Left colon (tissue), 2 donors: Measurements from ENCODE around the gene SGCG. TPM values are rescaled to one million over a fixed set of nuclear protein-coding genes. Genes with fewer than 3 reads are reported as not detected.
"Not testable (repeated sequence)": the region's sequence is repeated elsewhere in the genome, so short reads cannot be mapped to it uniquely, and the experiment has no call there.

Experiments used
- ATAC-seq: fragments of 200-7000 bp; cut with Tn5 transposase; one replicate; pipeline ENCODE4 v1.9.1; 2020; ENCODE audit warnings: mild to moderate bottlenecking, moderate library complexity
- DNase-seq, 2 donors: peaks; one replicate each; pipeline ENCODE4 v3.0.0-alpha.2; 2020
- intact Hi-C, 2 donors: fragments of 100-400 bp; cut with DNase I in 1 of 2; cut with micrococcal nuclease in 1 of 2; formaldehyde crosslinking; loops; one replicate each; pipeline versions ENCODE4 v1.11.2 to v1.14.0; 2022; cut with DNase I, micrococcal nuclease
- total RNA-seq, 2 donors: library from RNA; stranded (reverse); fragmentation: NEBNext Ultra II Directional; extraction: Animal tissue kit (Norgen Biotek cat#: 25700); gene quantifications; one replicate each; pipeline ENCODE4 v1.2.1, GENCODE V29; 2021
- donor health status: DM: no; HTN: no; CAD: no.
- donor health status: DM: yes; HTN: yes; CAD: no.

Gene SGCG
- total RNA-seq, 2 donors from 2014 or later = 0.36 TPM; not detected in 1

- no peak for ATAC-seq
- intact Hi-C loops = no loop called here
- DNase-seq = no peak
Observed at GRCh38 chr13:23202383-23202782, 21.6 kb downstream of the SGCG start.

- DNase-seq (no peak), ATAC-seq (no peak)
- intact Hi-C loops = no loop called here
Observed at GRCh38 chr13:23203516-23203915, 22.7 kb downstream of the SGCG start.

- no peak for ATAC-seq
- no peak for DNase-seq
- intact Hi-C loops = no loop called here
Observed at GRCh38 chr13:23205807-23206206, 25.0 kb downstream of the SGCG start.

GRCh38 chr13:23212671-23213070, 31.9 kb downstream of the SGCG start:
- ATAC-seq (no peak), DNase-seq (no peak)
- intact Hi-C loops = no loop called here

GRCh38 chr13:23231241-23231640, 50.5 kb downstream of the SGCG start:
- DNase-seq (no peak), ATAC-seq (no peak)
- intact Hi-C loops = no loop called here

GRCh38 chr13:23235994-23236393, 55.2 kb downstream of the SGCG start:
- intact Hi-C loops = no loop called here
- DNase-seq = no peak
- no peak for ATAC-seq

GRCh38 chr13:23243066-23243465, 62.3 kb downstream of the SGCG start:
- intact Hi-C loops = no loop called here
- ATAC-seq (no peak), DNase-seq (no peak)

- ATAC-seq, intact Hi-C loops, DNase-seq: not testable (repeated sequence)
Observed at GRCh38 chr13:23248410-23248809, 67.6 kb downstream of the SGCG start.

GRCh38 chr13:23254506-23254905, 73.7 kb downstream of the SGCG start:
- ATAC-seq (no peak), DNase-seq (no peak)
- intact Hi-C loops = no loop called here

- intact Hi-C loops = no loop called here
- DNase-seq (no peak), ATAC-seq (no peak)
Observed at GRCh38 chr13:23267571-23267970, 86.8 kb downstream of the SGCG start.

GRCh38 chr13:23268441-23268840, 87.7 kb downstream of the SGCG start:
- DNase-seq (no peak), ATAC-seq (no peak)
- intact Hi-C loops = no loop called here

GRCh38 chr13:23271331-23271730, 90.6 kb downstream of the SGCG start:
- DNase-seq = no peak
- no peak for ATAC-seq
- intact Hi-C loops = no loop called here

- intact Hi-C loops = no loop called here
- DNase-seq (no peak), ATAC-seq (no peak)
Observed at GRCh38 chr13:23273498-23273897, 92.7 kb downstream of the SGCG start.

- intact Hi-C loops = no loop called here
- no peak for ATAC-seq
- DNase-seq = no peak
Observed at GRCh38 chr13:23279321-23279720, 98.5 kb downstream of the SGCG start.

- ATAC-seq (no peak), DNase-seq (no peak)
- intact Hi-C loops = no loop called here
Observed at GRCh38 chr13:23288564-23288963, 107.8 kb downstream of the SGCG start.

GRCh38 chr13:23288995-23289394, 108.2 kb downstream of the SGCG start:
- DNase-seq = no peak
- no peak for ATAC-seq
- intact Hi-C loops = no loop called here

GRCh38 chr13:23289917-23290357, 109.2 kb downstream of the SGCG start:
- DNase-seq = no peak
- intact Hi-C loops = no loop called here
- no peak for ATAC-seq

- DNase-seq = no peak
- no peak for ATAC-seq
- intact Hi-C loops = no loop called here
Observed at GRCh38 chr13:23292586-23292985, 111.8 kb downstream of the SGCG start.

- intact Hi-C loops, ATAC-seq: not testable (repeated sequence)
Observed at GRCh38 chr13:23314837-23315236, 134.1 kb downstream of the SGCG start.

GRCh38 chr13:23319883-23320224, 139.1 kb downstream of the SGCG start:
- intact Hi-C loops = no loop called here
- DNase-seq = no peak

More at GRCh38 chr13:23314837-23315236, 134.1 kb downstream of the SGCG start:
- DNase-seq = not testable (repeated sequence)

GRCh38 chr13:23320926-23321534, 140.3 kb downstream of the SGCG start:
- ATAC-seq (no peak), DNase-seq (no peak)
- intact Hi-C loops = no loop called here

More at GRCh38 chr13:23319883-23320224, 139.1 kb downstream of the SGCG start:
- ATAC-seq = no peak
